HG02870 (cell line): ENCODE measurements around the gene PRKCQ.
"Not testable (repeated sequence)": the region's sequence is repeated elsewhere in the genome, so short reads cannot be mapped to it uniquely, and the experiment has no call there.

Source experiments
- ATAC-seq: cut with Tn5 transposase; IDR thresholded peaks from one replicate; pipeline ENCODE4 v1.9.1; 2021; ENCODE audit warnings: mild to moderate bottlenecking, moderate library complexity; ENCODE audit not compliant: unreplicated experiment

Gene PRKCQ

DNA sequence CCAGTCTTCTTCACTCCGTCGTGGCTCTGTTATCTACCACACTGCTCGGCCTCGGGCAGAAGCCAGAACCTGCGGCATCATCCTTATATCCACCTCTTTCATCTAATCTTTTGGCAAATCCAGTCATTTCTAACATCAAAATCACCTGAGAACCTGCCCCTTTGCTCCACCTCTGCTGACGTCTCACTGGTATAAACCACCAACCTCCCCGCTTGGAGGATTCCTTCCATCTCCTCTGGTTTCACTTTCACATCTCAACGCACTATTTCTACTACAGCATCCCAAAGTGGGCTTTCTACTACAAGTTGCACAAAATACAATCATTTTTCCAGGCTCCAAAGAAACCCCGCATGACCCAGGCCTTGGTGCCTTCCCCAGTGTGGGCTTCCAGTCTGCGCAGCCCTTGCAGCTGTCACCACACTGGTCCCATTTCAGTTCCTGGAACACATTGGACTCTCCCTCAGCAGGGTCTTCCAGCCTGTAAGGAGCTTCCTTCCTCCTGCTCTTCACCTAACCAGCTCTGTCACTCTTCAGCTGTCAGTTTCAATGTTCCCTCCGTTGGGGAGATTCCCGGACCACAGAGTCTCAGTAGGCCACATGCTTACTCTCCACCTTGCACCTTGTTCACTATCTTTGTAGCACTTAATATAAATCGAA is 85.0 kb downstream of the PRKCQ start:
- peak; percentile 62 for ATAC-seq

DNA sequence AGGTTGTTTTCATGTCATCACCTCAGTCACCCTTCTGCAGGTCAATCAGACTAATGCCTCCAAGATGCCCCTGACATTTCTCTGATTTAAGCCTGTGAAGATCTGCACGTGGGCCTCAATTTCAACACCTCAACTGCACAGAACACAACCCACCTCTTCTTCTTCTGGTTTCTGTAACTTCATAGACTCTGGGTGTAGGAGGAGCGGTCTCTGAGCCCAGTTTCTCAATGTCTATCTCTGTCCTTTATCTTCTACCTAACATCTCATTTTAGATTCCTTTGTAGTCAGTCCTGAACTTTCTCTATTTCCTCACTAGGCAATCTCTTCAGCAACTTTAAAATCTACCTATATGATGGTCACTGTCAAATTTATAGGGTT is 85.6 kb downstream of the PRKCQ start:
- ATAC-seq, result no peak

DNA sequence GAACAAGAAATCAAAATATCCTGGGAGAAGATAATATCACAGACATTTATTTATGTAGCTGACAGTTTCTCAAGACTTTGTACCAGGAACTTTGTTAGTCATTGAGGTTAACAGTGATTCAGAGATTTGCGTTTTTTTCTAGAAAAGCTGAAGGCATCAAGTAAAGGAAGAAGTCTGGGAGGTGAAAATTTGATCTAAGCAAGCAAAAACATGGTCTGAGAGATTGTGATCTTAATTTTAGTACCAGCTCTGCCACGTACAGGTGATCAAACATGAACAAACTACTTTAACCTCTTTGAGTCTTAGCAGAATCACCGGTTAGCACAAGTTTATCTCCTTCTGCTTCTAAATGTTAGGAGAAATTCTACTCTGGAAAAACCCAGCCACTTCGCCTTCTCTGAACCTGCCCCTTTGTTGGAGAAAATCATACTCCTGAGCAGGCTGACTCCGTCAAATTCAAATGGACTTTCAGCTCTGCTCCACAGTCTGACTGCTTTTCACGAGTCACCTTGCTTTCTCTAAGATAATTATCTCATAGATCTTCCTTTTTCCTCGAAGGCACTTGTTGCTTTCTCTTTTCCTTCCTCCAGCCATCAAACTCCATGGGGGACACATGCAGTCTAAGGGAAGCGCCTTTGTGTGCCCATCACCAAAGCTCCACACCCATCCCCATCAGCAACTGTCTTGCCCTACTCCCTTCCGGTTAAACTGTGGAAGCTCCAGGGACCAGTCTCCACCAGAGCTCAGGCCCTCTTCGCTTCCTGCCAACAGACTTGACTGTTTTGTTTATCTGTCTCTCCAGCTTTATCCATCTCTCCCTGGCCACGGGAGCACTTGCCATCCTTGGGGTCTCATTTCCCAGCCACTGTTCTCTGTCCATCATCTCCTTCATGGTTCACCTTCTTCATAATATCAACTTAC is 86.3 kb downstream of the PRKCQ start:
- no peak for ATAC-seq

DNA sequence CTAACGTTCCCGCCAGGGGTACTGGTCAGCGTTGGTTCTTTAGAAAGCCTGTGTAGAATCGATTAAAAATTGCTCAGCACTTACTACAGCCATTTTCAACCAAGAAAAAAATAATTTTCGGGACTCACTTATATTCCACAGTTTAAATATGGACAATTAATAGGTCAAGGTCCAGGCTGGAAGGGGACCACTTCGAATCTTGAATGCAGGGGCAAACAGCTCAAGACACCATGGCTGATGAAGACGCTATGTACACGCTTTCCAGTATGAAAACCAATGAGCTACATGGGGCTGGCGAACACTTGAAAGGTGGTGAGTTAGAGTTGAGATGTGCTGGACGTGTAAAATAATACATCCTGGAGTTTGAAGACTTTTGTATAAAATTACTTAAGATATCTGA is 87.2 kb downstream of the PRKCQ start:
- ATAC-seq, result no peak

DNA sequence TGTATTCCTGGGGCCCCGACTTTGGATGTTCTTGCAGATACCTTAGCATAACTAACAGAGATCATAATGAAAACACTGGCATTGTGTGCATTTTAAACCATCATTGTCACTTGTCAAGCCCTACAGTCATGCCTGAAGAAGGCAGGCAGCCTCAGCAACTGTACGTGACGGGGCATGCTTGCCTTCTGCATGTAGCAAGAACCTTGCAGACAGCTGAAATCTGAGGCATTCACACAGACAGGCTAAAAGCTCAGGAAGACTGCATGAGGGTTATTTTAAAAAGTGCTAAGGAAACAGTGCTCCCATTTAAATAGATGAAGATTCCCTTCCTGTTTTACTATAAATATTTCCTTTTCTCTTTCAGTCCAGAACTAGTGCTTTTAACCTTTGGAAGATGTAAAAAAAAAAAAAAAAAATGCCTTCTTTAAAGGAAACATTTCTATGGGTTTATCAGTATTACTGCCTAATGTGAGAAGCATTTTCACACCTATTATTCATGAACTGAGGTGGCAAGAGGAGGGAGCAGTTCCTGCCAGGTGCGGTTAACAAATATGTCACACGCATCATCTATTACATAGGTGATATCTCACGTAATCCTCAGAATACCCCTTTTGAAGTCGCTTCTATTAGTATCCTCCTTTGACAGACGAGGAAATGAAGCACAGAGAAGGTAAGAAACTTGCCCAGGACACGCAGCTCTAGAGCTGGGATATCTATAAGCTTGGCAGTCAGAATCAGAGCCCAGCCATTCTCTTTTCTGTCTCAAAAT is 88.1 kb downstream of the PRKCQ start:
- no peak for ATAC-seq

DNA sequence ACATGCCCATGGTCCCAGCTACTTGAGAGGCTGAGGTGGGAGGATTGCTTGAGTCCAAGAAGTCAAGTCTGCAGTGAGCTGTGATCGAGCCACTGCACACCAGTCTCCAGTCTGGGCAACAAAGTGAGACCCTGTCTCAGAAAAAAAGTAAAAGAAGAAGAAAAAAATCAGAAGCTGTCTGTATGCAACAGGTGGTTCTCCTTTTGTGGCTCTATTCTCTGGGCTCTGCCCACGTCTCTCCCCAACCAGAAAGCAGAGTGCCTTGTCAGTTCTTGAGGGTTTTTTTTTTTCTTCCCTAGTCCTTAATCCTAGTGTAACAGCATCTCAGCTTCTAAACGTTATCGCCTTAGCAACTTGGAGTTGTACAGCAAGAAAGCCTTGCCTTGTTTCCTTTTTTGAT is 89.5 kb downstream of the PRKCQ start:
- ATAC-seq, result no peak

DNA sequence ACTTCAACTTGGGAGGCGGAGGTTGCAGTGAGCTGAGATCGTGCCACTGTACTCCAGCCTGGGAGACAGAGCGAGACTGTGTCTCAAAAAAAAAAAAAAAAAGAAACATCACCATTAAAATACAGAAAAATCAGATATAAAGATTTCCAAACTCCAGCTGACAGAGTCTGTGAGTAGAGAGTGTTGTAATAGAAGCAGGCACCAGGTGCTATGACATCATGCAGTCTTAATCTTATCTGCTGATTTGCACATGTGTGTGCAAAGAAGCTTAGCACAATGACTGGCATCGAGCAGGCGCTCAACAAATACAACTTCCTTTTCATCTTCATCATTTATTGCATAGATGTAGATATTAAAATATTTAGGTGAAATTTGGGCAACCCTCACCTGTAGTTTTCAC is 92.2 kb downstream of the PRKCQ start:
- no peak for ATAC-seq

DNA sequence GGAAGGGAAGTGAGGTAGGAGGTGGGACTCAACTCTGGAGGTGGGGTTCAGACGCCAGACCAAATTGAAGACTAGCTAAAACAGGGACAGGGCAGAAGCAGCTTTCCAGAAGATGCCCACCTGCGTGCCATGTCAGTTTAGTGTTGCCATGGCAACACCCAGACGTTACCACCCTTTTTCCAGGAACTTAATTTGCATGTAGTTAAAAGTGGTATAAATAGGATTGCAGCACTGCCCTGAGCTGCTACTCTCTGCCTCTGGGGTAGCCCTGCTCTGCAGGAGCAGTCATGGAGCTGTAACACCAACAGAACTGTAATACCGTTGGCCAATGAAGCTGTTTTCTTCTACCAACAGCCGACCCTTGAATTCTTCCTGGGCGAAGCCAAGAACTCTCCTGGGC is 93.8 kb downstream of the PRKCQ start:
- no peak for ATAC-seq

DNA sequence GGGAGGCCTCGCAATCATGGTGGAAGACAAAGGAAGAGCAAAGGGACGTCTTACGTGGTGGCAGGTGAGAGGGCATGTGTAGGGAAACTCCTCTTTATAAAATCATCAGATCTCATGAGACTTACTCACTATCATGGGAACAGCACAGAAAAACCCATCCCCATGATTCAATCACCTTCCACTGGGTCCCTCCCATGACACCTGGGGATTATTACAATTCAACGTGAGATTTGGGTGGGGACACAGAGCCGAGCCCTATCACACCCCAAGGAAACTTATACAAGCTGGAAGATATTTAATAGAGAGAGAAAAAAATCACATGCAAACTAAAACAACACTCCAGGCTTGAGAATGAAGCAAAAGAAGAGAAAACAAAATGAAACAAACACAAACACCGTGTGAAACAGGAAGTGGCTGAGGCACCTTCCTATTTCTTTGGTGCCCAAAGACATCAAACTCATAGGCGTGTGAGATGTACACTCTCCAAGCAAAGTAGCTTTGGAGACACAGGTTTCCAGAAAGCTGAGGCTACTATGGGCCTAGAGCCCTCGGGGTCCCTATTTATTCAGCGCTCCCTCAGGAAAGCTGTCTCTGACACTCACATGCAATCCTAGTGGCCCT is 97.2 kb downstream of the PRKCQ start:
- ATAC-seq, result no peak

DNA sequence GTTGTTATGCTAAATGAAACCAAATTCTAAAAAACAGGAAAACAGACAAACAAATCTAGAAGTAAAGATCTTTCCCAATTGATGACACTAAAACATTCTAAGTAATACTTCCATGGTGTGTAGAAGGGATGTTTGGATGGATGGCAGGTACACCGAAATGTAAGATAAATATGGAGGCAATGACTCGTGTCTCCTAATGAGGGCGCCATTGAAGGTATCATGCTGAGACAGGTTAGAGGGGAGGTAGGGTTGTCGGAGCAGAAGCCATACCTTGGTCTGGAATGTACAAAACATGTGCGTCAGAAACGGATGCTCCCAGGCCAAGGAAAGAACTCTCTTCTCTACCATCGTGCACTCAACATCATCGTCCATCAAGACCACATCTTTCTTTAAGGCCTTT is 101.4 kb downstream of the PRKCQ start:
- no peak for ATAC-seq

DNA sequence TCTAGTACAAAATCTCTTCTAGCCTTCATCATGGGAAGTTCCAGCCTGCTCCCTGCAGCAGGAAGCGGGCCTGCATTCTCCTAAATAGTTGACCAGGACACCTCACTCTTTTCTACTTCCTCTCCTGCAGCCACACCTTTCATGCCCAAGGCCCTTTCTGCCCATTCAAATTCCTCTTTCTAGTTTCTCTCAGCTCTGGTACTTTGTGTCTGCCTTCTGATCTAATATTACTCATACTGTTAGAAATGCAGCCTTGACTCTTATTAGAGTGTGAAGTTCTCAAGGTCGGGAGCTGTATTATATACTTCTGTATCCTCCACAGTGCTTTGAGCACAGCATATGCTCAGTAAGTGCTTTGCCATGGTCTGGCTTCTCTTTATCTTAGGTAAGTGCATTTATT is 103.1 kb downstream of the PRKCQ start:
- no peak for ATAC-seq

DNA sequence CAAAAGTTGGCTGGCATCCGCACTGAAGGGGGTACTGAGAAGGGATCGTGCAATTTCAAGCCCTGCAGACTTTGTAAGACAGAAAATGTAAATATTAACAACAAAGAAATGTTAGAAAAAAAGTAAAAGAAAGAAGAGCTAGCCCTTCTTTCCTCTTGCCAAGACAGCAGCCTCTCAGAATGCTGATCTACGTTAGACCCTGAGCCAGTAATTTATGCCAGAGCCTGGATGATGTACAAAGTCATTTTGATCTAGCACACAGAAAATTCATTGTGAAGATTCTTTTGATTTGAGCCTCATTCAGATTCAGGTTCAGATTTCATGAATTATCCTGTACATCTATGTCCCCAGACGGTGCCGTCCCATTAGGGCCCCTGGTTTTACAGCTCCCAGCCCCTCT is 105.2 kb downstream of the PRKCQ start:
- no peak for ATAC-seq

DNA sequence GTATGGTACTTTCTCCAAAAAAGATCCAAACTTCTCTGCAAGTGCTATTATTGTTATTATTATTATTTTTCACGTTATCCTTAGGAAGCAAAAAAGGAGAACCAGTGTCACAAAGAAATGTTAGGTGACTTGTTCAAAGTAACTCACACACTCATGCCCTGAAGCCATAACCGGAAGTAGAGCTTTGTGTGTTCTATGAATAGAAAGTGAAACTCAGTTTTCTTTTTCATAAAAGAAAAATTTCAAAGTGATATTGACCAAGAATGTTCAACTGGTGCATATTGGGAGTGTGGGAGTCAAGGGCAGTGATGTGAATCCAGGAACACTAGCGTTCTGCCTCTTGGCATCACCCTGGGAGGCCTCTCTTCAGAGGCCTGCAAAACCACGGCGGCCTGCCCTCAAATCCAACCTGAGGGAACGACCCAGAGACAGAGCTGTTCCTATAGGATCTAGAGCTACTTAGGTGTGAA is 106.1 kb downstream of the PRKCQ start:
- peak; percentile 65 for ATAC-seq

DNA sequence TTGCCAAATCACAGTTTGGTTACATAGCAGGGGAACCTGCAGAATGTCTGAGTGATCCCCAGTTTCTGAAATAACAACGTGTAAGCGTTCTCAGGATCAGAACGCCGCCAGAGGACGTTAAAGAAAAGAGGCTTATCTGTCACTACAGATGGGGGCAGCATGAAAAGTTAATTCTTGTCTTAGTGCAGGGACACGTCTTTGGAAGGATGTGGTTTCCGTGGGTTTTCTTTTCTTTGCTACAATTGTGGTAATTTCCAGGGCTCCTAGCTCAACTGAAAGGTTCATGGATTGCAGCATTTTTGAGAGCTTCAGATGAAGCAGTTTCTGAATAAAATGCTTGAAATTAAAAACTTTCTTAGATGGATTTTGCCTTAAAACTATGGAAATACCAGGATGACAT is 106.6 kb downstream of the PRKCQ start:
- ATAC-seq, result no peak

DNA sequence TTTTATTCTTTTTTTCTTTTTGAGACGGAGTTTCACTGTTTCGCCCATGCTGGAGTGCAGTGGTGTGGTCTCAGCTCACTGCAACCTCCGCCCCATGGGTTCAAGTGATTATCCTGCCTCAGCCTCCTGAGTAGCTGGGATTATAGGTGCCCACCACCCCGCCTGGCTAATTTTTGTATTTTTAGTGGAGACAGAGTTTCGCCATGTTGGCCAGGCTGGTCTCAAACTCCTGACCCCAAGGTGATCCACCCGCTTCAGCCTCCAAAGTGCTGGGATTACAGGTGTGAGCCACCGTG is 107.4 kb downstream of the PRKCQ start:
- not testable (repeated sequence) for ATAC-seq

DNA sequence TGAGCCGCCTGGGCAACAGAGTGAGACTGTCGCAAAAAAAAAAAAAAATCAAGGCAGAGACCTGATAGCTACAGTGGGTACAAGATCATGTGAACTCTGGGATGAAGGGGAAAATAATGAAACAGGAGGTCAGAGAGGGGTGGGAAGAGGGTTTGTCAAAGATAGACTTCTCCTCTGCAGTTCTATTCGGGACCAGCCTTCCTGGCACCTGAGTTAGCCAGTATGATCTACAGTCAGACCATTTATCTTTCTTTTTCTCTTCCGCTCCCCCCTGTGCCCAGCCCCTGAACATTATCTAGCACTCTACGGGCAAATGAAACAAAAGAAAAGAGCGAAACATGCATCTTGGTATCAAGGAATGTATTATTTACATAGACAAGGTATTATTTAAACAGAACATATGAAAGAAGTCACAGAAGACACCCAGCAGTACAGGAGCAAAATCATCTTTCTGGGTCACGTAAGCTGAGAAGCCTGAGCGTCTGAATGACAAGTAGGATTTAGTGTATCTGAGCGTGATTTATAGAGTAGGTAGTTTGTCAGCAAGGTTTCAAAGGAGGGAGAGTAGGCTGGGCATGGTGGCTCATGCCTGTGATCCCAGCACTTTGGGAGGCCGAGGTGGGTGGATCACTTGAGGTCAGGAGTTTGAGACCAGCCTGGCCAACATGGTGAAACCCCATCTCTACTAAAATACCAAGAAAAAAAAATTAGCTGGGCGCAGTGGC is 109.0 kb downstream of the PRKCQ start:
- no peak for ATAC-seq

DNA sequence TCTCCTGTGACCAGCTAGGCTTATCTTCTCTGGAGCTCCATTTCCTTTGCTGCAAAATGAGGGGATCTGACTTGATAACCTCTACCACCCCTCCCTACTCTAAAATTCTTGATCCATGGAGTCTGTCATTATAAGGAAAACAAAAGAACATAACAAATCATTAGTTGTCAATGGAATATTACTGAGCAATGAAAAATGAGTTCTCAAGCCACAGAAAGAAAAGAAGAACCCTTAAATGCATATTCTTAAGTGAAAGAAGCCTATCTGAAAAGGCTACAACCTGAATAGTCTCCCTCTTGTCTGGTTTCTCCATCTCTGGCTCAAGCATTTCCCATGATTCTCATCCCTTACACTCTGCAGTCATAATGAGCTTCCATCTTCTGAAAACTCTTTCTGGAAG is 110.4 kb downstream of the PRKCQ start:
- ATAC-seq, result no peak

DNA sequence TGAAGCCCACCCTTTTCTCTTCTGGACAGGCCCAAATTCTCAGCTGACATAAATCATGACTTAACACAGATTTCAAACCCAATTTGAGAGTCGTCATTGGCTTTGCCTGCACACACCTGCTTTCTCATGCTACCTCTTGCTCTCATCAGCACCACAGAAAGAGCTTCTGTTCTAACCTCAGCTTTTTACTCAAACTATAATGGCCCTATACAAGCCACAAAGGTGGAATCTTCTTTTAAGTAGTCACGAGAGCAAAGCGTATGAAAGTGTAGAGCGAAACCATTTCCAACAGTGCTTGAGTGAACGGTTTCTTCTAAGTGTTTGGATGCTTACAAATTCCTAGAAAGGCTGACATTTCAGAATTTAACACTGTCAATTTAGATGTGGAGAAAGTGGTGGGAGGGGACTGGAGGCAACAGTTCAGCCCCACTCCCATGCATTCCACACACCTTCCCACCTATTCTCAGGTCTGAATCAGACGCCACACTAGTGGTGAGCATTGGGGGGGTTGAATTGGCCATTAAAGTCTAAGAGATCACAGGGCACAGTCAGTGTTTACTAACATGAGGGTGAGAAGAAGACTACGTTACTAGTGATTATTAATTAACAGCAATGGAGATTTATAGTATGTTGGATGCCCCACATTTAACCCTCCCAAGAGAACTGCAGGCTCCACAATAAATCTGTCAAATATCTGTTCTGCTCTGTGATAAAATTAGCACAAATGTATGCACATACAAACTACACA is 114.0 kb downstream of the PRKCQ start:
- no peak for ATAC-seq

DNA sequence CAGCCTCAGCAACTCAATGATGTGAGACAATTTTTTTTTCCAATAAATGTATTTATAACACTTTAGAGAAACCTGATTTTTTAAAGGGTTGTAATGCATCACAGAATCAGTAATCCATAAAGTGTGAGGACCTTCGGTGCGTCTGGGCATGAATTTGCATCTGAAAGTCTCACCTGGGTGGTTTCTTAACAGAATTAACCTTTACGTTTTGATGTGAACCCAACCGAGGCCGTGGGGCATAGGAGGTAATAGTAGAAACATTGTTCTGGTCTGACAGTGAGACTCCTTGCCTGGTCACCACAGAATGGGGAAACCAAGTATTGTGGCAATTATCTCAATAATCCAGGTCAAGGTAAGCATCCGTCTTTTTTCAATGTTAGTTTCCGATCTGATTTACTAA is 114.6 kb downstream of the PRKCQ start:
- no peak for ATAC-seq

DNA sequence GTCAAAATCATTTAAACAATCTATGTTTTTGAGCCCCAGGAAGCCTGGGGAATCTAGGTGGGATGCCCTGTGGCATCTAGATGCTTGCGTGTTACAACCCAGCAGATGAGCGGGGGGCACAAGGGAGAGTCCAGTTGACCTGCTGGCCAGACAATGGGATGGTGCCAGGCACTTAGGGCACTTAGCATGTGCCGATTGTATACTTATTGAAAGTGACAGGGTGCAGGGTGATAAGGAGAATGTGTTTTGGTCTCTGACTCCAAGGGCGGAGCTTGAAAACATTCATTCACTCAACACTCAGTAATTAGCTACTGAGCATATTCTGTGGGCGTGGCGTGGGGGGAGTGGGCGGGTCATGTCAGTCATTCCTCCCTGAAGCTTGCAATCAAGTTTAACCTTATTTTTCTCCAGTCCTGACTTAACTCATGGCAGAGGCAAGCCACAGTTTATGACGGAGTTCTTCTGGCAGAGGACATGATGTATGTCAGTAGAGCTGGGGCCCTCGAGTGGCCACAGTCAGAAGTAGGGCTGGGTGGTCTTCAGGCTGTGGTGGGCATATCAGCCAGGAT is 115.1 kb downstream of the PRKCQ start:
- no peak for ATAC-seq
